Endothelial cell of umbilical vein (primary cell): ENCODE results near the gene PALM. TPM values are rescaled to one million over a fixed set of nuclear protein-coding genes. Genes with fewer than 3 reads are reported as not detected.

Experiments
- BruUV-seq: library from RNA; stranded (reverse); fragments of 400-500 nt; replicated peaks from 2 replicates; lab custom pipeline; 2021; lab: Mats Ljungman, UMichigan
- CTCF ChIA-PET: fragments of 300-600, 350-600 bp; sonication (Branson Sonifier 250); formaldehyde crosslinking; loops from one replicate; lab custom pipeline; 2021; ENCODE audit warnings: antibody characterized with exemption, inconsistent platforms; lab: Charles Lee
- POLR2A ChIA-PET: fragments of 300-600, 350-600 bp; sonication (Branson Sonifier 250); formaldehyde crosslinking; loops from one replicate; lab custom pipeline; 2021; ENCODE audit warnings: antibody characterized with exemption, inconsistent platforms; lab: Charles Lee
- DNase-seq: peaks from one replicate; pipeline ENCODE4 v3.0.0-alpha.2; 2011; ENCODE audit warnings: low read depth, low spot score
- FAIRE-seq: peaks from 2 replicates; lab custom pipeline; 2011; peaks lifted over from hg19 to GRCh38; lab: Jason Lieb, UNC
- H2AFZ ChIP-seq: 2 replicates; pipeline ENCODE4 v1.6.0; 2012; ENCODE audit warnings: low read depth, low read length, control low read depth, inconsistent platforms
- H3K27ac ChIP-seq: 2 replicates; pipeline ENCODE4 v1.5.1; 2011; ENCODE audit warnings: low read depth, mild to moderate bottlenecking, control low read depth, low read length, moderate library complexity; ENCODE audit not compliant: insufficient read depth
- H3K27me3 ChIP-seq, 2 experiments: 2 replicates each; pipeline versions ENCODE4 v1.6.0 to v1.6.1; 2011; ENCODE audit warnings: low read length in 2 of 2, mixed read lengths in 1 of 2; ENCODE audit not compliant: control insufficient read depth in 2 of 2, insufficient read depth in 2 of 2
- H3K36me3 ChIP-seq, 2 experiments: 2 replicates in 1 of 2; 3 replicates in 1 of 2; pipeline ENCODE4 v1.5.1; 2011; ENCODE audit warnings: low read length in 2 of 2, mild to moderate bottlenecking in 1 of 2, moderate library complexity in 1 of 2; ENCODE audit not compliant: control insufficient read depth in 2 of 2, insufficient read depth in 2 of 2; ENCODE audit errors: extremely low read depth in 1 of 2
- H3K4me1 ChIP-seq: 3 replicates; pipeline ENCODE4 v1.5.1; 2011; ENCODE audit warnings: mild to moderate bottlenecking, low read length; ENCODE audit not compliant: control insufficient read depth, insufficient read depth; ENCODE audit errors: extremely low read depth
- H3K4me2 ChIP-seq: 2 replicates; pipeline ENCODE4 v1.6.1; 2011; ENCODE audit warnings: low read length, control low read depth, mixed read lengths; ENCODE audit not compliant: insufficient read depth
- H3K4me3 ChIP-seq, 3 experiments: fragments of 200-600 bp in 1 of 3; sonication (generic), shearing (Covaris generic) in 1 of 3; replicated peaks in 1 of 3; 2 replicates each; pipeline ENCODE4 v1.5.1; 2011 to 2016; ENCODE audit warnings: control low read depth in 3 of 3, low read length in 3 of 3, mild to moderate bottlenecking in 2 of 3, inconsistent platforms in 1 of 3, low read depth in 1 of 3, moderate library complexity in 1 of 3; ENCODE audit not compliant: insufficient read depth in 1 of 3
- H3K79me2 ChIP-seq: 2 replicates; pipeline ENCODE4 v1.6.0; 2012; ENCODE audit warnings: low read length, inconsistent platforms; ENCODE audit not compliant: control insufficient read depth, insufficient read depth
- H3K9ac ChIP-seq: replicated peaks from 2 replicates; pipeline ENCODE3; 2011; ENCODE audit warnings: low read length, control low read depth; ENCODE audit not compliant: insufficient read depth; ENCODE audit errors: extremely low read depth
- H3K9me1 ChIP-seq: replicated peaks from 3 replicates; pipeline ENCODE4 v1.6.0; 2011; ENCODE audit warnings: mild to moderate bottlenecking, low read length; ENCODE audit not compliant: control insufficient read depth, insufficient read depth; ENCODE audit errors: extremely low read depth
- H3K9me3 ChIP-seq: replicated peaks from 2 replicates; pipeline ENCODE4 v1.5.1; 2012; ENCODE audit warnings: low read length, inconsistent platforms; ENCODE audit not compliant: control insufficient read depth, insufficient read depth
- H4K20me1 ChIP-seq: replicated peaks from 2 replicates; pipeline ENCODE3; 2011; ENCODE audit warnings: mild to moderate bottlenecking, low read length; ENCODE audit not compliant: control insufficient read depth, insufficient read depth; ENCODE audit errors: extremely low read depth
- EZH2 ChIP-seq: IDR thresholded peaks from 2 replicates; pipeline ENCODE4 v1.6.1; 2012; ENCODE audit warnings: borderline replicate concordance, low read depth, mild to moderate bottlenecking, moderate library complexity, low read length, inconsistent platforms; ENCODE audit not compliant: severe bottlenecking
- FOS ChIP-seq: IDR thresholded peaks from 2 replicates; pipeline ENCODE4 v1.6.1; 2011; ENCODE audit warnings: mild to moderate bottlenecking, low read length, moderate library complexity, borderline replicate concordance; ENCODE audit not compliant: insufficient read depth
- GATA2 ChIP-seq: IDR thresholded peaks from 2 replicates; pipeline ENCODE4 v1.7.0; 2011; ENCODE audit warnings: low read depth, mild to moderate bottlenecking, moderate library complexity, mixed read lengths, low read length; ENCODE audit not compliant: insufficient read length, insufficient read depth
- JUN ChIP-seq: IDR thresholded peaks from 2 replicates; pipeline ENCODE4 v1.6.1; 2011; ENCODE audit warnings: borderline replicate concordance, low read depth; ENCODE audit not compliant: insufficient read length, insufficient read depth
- MYC ChIP-seq: IDR thresholded peaks from one replicate; pipeline ENCODE4 v1.6.1; 2011; ENCODE audit warnings: mild to moderate bottlenecking, low read depth, low read length
- POLR2A ChIP-seq: IDR thresholded peaks from 2 replicates; pipeline ENCODE4 v1.6.1; 2012; ENCODE audit warnings: low read depth, mild to moderate bottlenecking, control low read depth, low read length
- POLR2AphosphoS5 ChIP-seq: IDR thresholded peaks from 2 replicates; pipeline ENCODE4 v1.6.1; 2012; ENCODE audit warnings: low read depth, mild to moderate bottlenecking, control low read depth, low read length, moderate library complexity; ENCODE audit not compliant: insufficient read depth
- dilution Hi-C: fragments of 300-500 bp; cut with MboI; formaldehyde crosslinking; loops from one replicate; pipeline ENCODE4 v1.15.0; 2019; ENCODE audit warnings: low sequenced_read_pairs; ENCODE audit not compliant: extremely low pct_ligation_motif_present
- intact Hi-C: fragments of 100-400 bp; cut with micrococcal nuclease; formaldehyde crosslinking; loops from one replicate; pipeline ENCODE4 v1.10.0; 2022
- polyA plus RNA-seq, 4 experiments: library from polyadenylated mRNA; depleted of rRNA in 3 of 4; stranded (reverse) in 3 of 4; unstranded in 1 of 4; fragments of >200 nt; gene quantifications; 2 replicates each; pipeline versions ENCODE4 v1.2.1 to v1.2.3, GENCODE V29; 2011 to 2012; ENCODE audit warnings: missing spikeins in 1 of 4
- total RNA-seq: library from RNA; stranded (reverse); gene quantifications from 2 replicates; pipeline ENCODE4 v1.2.3, GENCODE V29; 2021
- TF ChIP-seq, protein P1 (sequence below), 2 donors: IDR thresholded peaks; 1 replicate in 1 of 2; 2 replicates in 1 of 2; pipeline ENCODE4 v1.5.1; 2011; ENCODE audit warnings: low read length in 2 of 2, mild to moderate bottlenecking in 2 of 2, moderate library complexity in 2 of 2, control low read depth in 1 of 2, inconsistent platforms in 1 of 2, low read depth in 1 of 2; ENCODE audit not compliant: insufficient read depth in 1 of 2; ENCODE audit errors: extremely low read depth in 1 of 2
- TF ChIP-seq, protein P2 (sequence below): IDR thresholded peaks from 2 replicates; pipeline ENCODE4 v1.6.1; 2011; ENCODE audit not compliant: insufficient read depth, insufficient read length

Gene PALM
- total and polyA plus RNA-seq, 2 donors (not counting 3 experiments of a cell fraction or from before 2014, with no cell fraction given), result 3.9 to 31.8 TPM

DNA sequence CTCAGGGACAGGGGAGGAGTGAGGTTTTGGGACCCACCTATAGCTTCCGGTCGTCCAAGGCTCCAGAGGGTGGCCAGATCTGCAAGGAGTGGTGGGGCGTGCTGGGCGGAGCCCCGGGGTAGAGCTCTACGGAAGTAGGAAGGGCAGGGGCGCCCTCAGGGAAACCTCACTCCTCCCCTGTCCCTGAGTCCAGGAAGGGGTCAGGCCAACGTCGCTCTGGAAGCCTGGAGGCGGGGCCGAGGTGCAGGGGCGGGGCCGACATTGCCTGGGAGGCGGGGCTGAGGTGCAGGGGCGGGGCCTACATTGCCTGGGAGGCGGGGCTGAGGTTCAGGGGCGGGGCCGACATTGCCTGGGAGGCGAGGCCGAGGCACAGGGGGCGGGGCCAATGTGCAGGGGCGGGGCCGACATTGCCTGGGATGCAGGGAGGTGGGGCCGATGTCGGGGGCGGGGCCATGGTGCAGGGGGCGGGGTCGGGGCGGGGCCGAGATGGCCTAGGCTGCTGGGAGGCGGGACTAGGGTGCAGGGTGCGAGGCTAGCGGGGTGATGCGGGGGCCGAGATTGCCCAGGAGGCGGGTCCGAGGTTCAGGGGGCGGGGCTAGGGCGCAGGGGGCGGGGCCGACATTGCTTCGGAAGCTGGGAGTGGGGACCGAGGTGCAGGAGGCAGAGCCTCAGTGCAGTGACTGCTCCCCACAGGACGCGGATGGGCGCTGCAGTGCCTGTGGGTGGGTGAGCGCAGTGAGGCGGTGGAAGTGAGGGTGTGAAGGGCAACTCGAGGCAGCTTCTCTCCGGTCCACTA is 4.9 kb upstream of the PALM start:
- Histone ChIP-seq H3K9me1 (no peaks in the 10 kb centered on the region), H3K9me3 (no peaks in the 10 kb centered on the region), H3K27ac (no peak overlapping the region), H3K27me3 (peaks cover 0 to 3% of the 10 kb centered on the region in 2 experiments), H3K4me1 (peaks cover 3% of the 10 kb centered on the region), H2AFZ (peak overlapping the region; percentile 64), H3K79me2 (no peaks in the 10 kb centered on the region), H3K36me3 (no peaks in the 10 kb centered on the region), H4K20me1 (no peaks in the 10 kb centered on the region), H3K4me3 (no peak overlapping the region), H3K4me2 (no peak overlapping the region), H3K9ac (no peak overlapping the region)
- CTCF ChIA-PET, result interaction anchor here (1.0 to 1.4 kb wide), 3 partner anchors 23 to 30 kb away, joined by 5 to 7 read pairs (median 6); no protein-coding TSS in a partner anchor
- BruUV-seq, result no TSS peak
- dilution Hi-C loops, result no loop called here
- FAIRE-seq (peak; percentile 73), DNase-seq (peak; percentile 22)
- no peak for TF ChIP-seq GATA2
- TF ChIP-seq, protein P1, sequence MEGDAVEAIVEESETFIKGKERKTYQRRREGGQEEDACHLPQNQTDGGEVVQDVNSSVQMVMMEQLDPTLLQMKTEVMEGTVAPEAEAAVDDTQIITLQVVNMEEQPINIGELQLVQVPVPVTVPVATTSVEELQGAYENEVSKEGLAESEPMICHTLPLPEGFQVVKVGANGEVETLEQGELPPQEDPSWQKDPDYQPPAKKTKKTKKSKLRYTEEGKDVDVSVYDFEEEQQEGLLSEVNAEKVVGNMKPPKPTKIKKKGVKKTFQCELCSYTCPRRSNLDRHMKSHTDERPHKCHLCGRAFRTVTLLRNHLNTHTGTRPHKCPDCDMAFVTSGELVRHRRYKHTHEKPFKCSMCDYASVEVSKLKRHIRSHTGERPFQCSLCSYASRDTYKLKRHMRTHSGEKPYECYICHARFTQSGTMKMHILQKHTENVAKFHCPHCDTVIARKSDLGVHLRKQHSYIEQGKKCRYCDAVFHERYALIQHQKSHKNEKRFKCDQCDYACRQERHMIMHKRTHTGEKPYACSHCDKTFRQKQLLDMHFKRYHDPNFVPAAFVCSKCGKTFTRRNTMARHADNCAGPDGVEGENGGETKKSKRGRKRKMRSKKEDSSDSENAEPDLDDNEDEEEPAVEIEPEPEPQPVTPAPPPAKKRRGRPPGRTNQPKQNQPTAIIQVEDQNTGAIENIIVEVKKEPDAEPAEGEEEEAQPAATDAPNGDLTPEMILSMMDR (IDR thresholded peaks at IDR 0.05; ENCODE audit: extremely low read depth in 1 of 2, insufficient read depth in 1 of 2, low read depth in 1 of 2, low read length in 2 of 2), result no peak
- TF ChIP-seq EZH2, result no peak
- TF ChIP-seq JUN, result no peak
- no peak for TF ChIP-seq POLR2AphosphoS5
- TF ChIP-seq POLR2A, result no peak
- TF ChIP-seq, protein P2, sequence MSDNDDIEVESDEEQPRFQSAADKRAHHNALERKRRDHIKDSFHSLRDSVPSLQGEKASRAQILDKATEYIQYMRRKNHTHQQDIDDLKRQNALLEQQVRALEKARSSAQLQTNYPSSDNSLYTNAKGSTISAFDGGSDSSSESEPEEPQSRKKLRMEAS, result no peak
- TF ChIP-seq MYC, result no peak
- no peak for TF ChIP-seq FOS
- intact Hi-C loops, result loop anchor here (1.0 kb wide), 1 partner anchor 24 kb away; no protein-coding TSS in a partner anchor
- POLR2A ChIA-PET, result no interaction called here
